ENCODE results near the gene MROH2A.

The MROH2A gene

DNA sequence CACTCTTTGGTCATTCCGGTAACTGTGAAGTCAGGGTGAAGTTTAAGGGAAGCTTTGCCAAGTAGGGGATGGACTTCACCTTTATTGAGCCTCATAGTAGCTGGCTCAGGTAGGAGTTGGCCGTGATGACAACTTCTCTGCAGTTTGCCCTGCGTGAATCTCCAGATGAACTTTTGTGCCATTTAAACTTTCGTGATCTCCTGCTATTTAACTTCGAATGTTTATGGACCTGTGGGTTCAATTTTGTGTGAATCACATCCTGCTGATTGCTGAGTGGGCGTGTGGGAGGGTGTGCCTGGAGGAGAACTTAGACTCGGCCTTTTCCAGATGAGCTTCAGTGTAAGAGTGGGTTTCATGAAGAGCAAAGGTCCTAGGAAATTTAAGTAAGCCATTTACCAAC is 13.9 kb upstream of the MROH2A start:
- ATAC-seq, result no peak
- 0 out of 2 replicates have a peak, but pooled peaks have one; percentile 11 for TF ChIP-seq ISL1 (CRISPR knock-in tag; IDR thresholded peaks at IDR 0.05)
- TF ChIP-seq, protein P1, sequence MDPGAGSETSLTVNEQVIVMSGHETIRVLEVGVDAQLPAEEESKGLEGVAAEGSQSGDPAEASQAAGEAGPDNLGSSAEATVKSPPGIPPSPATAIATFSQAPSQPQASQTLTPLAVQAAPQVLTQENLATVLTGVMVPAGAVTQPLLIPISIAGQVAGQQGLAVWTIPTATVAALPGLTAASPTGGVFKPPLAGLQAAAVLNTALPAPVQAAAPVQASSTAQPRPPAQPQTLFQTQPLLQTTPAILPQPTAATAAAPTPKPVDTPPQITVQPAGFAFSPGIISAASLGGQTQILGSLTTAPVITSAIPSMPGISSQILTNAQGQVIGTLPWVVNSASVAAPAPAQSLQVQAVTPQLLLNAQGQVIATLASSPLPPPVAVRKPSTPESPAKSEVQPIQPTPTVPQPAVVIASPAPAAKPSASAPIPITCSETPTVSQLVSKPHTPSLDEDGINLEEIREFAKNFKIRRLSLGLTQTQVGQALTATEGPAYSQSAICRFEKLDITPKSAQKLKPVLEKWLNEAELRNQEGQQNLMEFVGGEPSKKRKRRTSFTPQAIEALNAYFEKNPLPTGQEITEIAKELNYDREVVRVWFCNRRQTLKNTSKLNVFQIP (CRISPR knock-in tag; IDR thresholded peaks at IDR 0.05; ENCODE audit: borderline replicate concordance, low read depth), result no peak
- TF ChIP-seq GLIS3 (CRISPR knock-in tag; IDR thresholded peaks at IDR 0.05), result no peak

DNA sequence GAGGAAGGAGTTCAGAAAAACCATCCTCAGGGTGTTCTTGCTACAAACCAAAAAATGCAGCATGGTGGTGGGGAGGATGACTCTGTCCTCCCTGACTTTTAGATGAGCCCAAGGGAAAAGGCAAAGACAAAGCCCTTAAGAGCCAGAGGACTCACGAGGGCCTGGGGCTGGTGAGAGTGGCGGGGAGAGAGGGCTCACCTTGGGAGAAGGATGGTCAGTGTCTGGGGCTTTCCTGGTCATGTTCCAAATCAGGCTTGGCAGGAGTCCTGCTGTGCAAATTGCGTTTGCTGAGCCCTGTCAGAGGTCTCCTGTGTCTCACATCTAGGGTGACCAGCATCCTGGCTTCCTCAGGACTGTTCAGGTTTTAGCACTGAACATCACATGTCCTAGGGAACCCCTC is 13.4 kb upstream of the MROH2A start:
- ATAC-seq, result no peak
- TF ChIP-seq, protein P2, sequence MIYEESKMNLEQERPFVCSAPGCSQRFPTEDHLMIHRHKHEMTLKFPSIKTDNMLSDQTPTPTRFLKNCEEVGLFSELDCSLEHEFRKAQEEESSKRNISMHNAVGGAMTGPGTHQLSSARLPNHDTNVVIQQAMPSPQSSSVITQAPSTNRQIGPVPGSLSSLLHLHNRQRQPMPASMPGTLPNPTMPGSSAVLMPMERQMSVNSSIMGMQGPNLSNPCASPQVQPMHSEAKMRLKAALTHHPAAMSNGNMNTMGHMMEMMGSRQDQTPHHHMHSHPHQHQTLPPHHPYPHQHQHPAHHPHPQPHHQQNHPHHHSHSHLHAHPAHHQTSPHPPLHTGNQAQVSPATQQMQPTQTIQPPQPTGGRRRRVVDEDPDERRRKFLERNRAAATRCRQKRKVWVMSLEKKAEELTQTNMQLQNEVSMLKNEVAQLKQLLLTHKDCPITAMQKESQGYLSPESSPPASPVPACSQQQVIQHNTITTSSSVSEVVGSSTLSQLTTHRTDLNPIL (CRISPR knock-in tag; IDR thresholded peaks at IDR 0.05; ENCODE audit: low read depth), result no peak
- no peak for TF ChIP-seq ZFP3 (CRISPR knock-in tag; IDR thresholded peaks at IDR 0.05)
- TF ChIP-seq ZFP30 (CRISPR knock-in tag; IDR thresholded peaks at IDR 0.05), result no peak
- no peak for TF ChIP-seq ZNF70 (CRISPR knock-in tag; IDR thresholded peaks at IDR 0.05)
- TF ChIP-seq ISL1 (CRISPR knock-in tag; IDR thresholded peaks at IDR 0.05), result no peak
- no peak for TF ChIP-seq OSR1 (CRISPR knock-in tag; IDR thresholded peaks at IDR 0.05)
- no peak for TF ChIP-seq ZC3H10 (CRISPR knock-in tag; IDR thresholded peaks at IDR 0.05)
- TF ChIP-seq ARNTL (CRISPR knock-in tag; IDR thresholded peaks at IDR 0.05; ENCODE audit: borderline replicate concordance, low read depth), result no peak
- TF ChIP-seq, protein P1 (CRISPR knock-in tag; IDR thresholded peaks at IDR 0.05; ENCODE audit: borderline replicate concordance, low read depth), result no peak
- no peak for TF ChIP-seq BACH2 (CRISPR knock-in tag; IDR thresholded peaks at IDR 0.05; ENCODE audit: borderline replicate concordance)
- no peak for TF ChIP-seq PPARA (CRISPR knock-in tag; IDR thresholded peaks at IDR 0.05; ENCODE audit: borderline replicate concordance)
- TF ChIP-seq ZNF8 (CRISPR knock-in tag; IDR thresholded peaks at IDR 0.05), result no peak
- TF ChIP-seq GLIS3 (CRISPR knock-in tag; IDR thresholded peaks at IDR 0.05), result no peak
- TF ChIP-seq, protein P3, sequence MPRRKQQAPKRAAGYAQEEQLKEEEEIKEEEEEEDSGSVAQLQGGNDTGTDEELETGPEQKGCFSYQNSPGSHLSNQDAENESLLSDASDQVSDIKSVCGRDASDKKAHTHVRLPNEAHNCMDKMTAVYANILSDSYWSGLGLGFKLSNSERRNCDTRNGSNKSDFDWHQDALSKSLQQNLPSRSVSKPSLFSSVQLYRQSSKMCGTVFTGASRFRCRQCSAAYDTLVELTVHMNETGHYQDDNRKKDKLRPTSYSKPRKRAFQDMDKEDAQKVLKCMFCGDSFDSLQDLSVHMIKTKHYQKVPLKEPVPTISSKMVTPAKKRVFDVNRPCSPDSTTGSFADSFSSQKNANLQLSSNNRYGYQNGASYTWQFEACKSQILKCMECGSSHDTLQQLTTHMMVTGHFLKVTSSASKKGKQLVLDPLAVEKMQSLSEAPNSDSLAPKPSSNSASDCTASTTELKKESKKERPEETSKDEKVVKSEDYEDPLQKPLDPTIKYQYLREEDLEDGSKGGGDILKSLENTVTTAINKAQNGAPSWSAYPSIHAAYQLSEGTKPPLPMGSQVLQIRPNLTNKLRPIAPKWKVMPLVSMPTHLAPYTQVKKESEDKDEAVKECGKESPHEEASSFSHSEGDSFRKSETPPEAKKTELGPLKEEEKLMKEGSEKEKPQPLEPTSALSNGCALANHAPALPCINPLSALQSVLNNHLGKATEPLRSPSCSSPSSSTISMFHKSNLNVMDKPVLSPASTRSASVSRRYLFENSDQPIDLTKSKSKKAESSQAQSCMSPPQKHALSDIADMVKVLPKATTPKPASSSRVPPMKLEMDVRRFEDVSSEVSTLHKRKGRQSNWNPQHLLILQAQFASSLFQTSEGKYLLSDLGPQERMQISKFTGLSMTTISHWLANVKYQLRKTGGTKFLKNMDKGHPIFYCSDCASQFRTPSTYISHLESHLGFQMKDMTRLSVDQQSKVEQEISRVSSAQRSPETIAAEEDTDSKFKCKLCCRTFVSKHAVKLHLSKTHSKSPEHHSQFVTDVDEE (CRISPR knock-in tag; IDR thresholded peaks at IDR 0.05), result no peak
- no peak for TF ChIP-seq TCF4 (CRISPR knock-in tag; IDR thresholded peaks at IDR 0.05; ENCODE audit: borderline replicate concordance)

DNA sequence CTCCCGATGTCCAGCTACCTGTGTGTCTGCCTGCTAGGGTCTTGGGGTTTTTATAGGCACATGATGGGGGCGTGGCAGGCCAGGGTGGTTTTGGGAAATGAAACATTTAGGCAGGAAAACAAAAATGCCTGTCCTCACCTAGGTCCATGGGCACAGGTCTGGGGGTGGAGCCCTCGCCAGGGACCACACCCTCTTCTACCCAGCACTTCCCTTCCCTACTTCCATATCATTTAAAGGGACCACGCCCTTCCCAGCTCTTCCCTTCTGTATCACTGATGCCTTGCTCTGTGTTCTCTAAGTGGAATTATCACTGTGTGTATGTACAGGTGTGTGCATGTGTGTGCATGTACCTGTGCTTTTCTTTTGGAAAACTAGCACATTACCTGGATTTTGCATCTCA is 11.7 kb upstream of the MROH2A start:
- ATAC-seq, result no peak
- TF ChIP-seq ARNTL (CRISPR knock-in tag; IDR thresholded peaks at IDR 0.05; ENCODE audit: borderline replicate concordance, low read depth), result no peak
- TF ChIP-seq, protein P1 (CRISPR knock-in tag; IDR thresholded peaks at IDR 0.05; ENCODE audit: borderline replicate concordance, low read depth), result no peak
- no peak for TF ChIP-seq TCF4 (CRISPR knock-in tag; IDR thresholded peaks at IDR 0.05; ENCODE audit: borderline replicate concordance)
- TF ChIP-seq RARB (CRISPR knock-in tag; IDR thresholded peaks at IDR 0.05), result no peak
- no peak for TF ChIP-seq CSDC2 (CRISPR knock-in tag; IDR thresholded peaks at IDR 0.05)
- no peak for TF ChIP-seq ZC3H10 (CRISPR knock-in tag; IDR thresholded peaks at IDR 0.05)
- no peak for TF ChIP-seq BACH2 (CRISPR knock-in tag; IDR thresholded peaks at IDR 0.05; ENCODE audit: borderline replicate concordance)

DNA sequence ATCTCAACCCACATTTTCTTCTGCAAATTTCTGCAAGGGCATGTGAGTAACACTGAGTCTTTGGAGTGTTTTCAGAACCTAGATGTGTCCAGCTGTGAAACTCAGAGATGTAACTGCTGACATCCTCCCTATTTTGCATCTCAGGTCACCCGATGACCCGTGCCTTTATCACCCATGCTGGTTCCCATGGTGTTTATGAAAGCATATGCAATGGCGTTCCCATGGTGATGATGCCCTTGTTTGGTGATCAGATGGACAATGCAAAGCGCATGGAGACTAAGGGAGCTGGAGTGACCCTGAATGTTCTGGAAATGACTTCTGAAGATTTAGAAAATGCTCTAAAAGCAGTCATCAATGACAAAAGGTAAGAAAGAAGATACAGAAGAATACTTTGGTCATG is 10.1 kb upstream of the MROH2A start:
- ATAC-seq, result no peak
- no peak for TF ChIP-seq TOX (CRISPR knock-in tag; IDR thresholded peaks at IDR 0.05; ENCODE audit: borderline replicate concordance)
- TF ChIP-seq, protein P3 (CRISPR knock-in tag; IDR thresholded peaks at IDR 0.05), result no peak
- TF ChIP-seq PPARA (CRISPR knock-in tag; IDR thresholded peaks at IDR 0.05; ENCODE audit: borderline replicate concordance), result no peak
- no peak for TF ChIP-seq ZFP30 (CRISPR knock-in tag; IDR thresholded peaks at IDR 0.05)
- TF ChIP-seq GLIS3 (CRISPR knock-in tag; IDR thresholded peaks at IDR 0.05), result no peak
- no peak for TF ChIP-seq ISL1 (CRISPR knock-in tag; IDR thresholded peaks at IDR 0.05)
- TF ChIP-seq, protein P1 (CRISPR knock-in tag; IDR thresholded peaks at IDR 0.05; ENCODE audit: borderline replicate concordance, low read depth), result no peak
- no peak for TF ChIP-seq SNAI2 (CRISPR knock-in tag; IDR thresholded peaks at IDR 0.05)
- TF ChIP-seq ZFP3 (CRISPR knock-in tag; IDR thresholded peaks at IDR 0.05), result no peak
- no peak for TF ChIP-seq ZNF70 (CRISPR knock-in tag; IDR thresholded peaks at IDR 0.05)
- no peak for TF ChIP-seq ZNF565 (CRISPR knock-in tag; conservative IDR thresholded peaks at IDR 0.05; ENCODE audit: low read depth)

Measured in SK-N-SH treated with all-trans-retinoic acid at 6 μM for 48 hours (cell line).